Measurements from ENCODE around the gene KIAA0586.

DNA sequence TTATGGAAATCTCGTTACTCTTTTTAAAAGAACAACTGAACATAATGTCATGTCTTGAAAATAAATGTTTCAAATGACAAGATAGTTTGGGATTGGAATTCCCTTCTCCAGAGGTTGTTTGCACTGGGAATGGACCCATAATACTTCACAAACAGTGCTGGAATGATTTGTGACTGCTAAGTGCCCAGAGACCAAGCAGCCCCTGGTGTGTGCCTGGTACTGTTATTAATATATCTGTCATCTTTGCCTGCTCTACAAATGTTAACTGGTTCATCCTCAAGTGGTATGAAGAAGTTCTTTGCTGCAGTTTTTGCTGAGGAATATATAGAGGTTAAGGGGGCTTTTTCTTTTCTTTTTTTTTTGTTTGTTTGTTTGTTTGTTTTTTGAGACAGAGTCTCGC lies 145.3 kb downstream of the KIAA0586 start:
- TF ChIP-seq POLR2AphosphoS5 (IDR thresholded peaks at IDR 0.05) (no peak), POLR2A (IDR thresholded peaks at IDR 0.05) (no peak)
- TF ChIP-seq, protein P1, sequence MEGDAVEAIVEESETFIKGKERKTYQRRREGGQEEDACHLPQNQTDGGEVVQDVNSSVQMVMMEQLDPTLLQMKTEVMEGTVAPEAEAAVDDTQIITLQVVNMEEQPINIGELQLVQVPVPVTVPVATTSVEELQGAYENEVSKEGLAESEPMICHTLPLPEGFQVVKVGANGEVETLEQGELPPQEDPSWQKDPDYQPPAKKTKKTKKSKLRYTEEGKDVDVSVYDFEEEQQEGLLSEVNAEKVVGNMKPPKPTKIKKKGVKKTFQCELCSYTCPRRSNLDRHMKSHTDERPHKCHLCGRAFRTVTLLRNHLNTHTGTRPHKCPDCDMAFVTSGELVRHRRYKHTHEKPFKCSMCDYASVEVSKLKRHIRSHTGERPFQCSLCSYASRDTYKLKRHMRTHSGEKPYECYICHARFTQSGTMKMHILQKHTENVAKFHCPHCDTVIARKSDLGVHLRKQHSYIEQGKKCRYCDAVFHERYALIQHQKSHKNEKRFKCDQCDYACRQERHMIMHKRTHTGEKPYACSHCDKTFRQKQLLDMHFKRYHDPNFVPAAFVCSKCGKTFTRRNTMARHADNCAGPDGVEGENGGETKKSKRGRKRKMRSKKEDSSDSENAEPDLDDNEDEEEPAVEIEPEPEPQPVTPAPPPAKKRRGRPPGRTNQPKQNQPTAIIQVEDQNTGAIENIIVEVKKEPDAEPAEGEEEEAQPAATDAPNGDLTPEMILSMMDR (IDR thresholded peaks at IDR 0.05) = no peak

Data from breast epithelium (tissue), 3 donors.